Stromal cell of bone marrow (primary cell): ENCODE data around the gene C19orf81.
"Not testable (repeated sequence)": the region's sequence is repeated elsewhere in the genome, so short reads cannot be mapped to it uniquely, and the experiment has no call there.

Source experiments
- DNase-seq: peaks from one replicate; pipeline ENCODE4 v3.0.0-alpha.2; 2012; ENCODE audit warnings: low read depth

C19orf81 gene

GRCh38 chr19:50649433-50650391 lies at the start of gene C19orf81:
TSS of gene C19orf81 (plus strand) at chr19:50649445. CDS start at chr19:50649445, 0 bp downstream.
- DNase-seq, result no peak

GRCh38 chr19:50601407-50602088 lies 47.7 kb upstream of the C19orf81 start:
- DNase-seq, result no peak

GRCh38 chr19:50602089-50602422 lies 47.2 kb upstream of the C19orf81 start:
- DNase-seq, result no peak

GRCh38 chr19:50602496-50602895 lies 46.7 kb upstream of the C19orf81 start:
- DNase-seq, result no peak

GRCh38 chr19:50602935-50603334 lies 46.3 kb upstream of the C19orf81 start:
- DNase-seq, result no peak

GRCh38 chr19:50604264-50605073 lies 44.8 kb upstream of the C19orf81 start:
- DNase-seq, result not testable (repeated sequence)

DNA sequence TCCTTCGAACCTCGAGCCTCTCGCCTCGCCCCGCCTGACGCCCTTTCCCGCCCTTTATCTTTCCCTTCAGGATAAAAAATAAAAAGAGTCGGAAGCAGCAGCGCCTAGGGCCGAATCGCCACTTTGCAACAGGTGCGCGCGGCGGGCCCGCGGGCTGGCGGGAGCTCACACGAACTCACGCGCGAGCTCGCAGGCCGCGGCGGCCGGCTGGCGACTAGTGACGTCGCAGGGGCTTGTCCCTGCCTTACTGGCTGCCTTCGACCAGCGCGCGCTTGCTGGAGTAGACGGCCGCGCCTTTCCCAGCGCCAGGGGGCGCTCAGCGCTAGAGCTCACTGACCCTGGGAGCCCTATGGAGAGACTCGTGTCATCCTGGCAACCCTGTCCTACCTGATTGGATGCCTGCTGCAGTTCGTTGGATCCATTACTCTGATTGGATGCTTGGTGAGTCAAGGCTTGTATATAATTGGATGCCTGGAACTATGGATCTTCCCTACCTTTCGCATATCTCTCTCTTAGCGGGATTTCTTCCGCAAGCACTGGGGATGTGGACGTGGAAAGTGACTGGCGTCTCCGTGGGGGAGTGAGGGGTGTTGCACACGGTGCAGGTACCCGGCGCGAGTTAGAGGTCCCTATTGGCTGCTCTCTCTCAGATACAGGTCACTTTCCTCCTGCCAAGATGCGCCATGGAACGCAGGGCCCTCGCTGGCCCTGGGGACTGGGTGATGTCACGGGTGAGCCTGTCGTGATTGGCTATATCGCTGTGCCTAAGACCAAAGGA lies 43.0 kb upstream of the C19orf81 start:
- not testable (repeated sequence) for DNase-seq

- DNase-seq, result no peak
Measured at GRCh38 chr19:50607388-50607787, 41.9 kb upstream of the C19orf81 start.

DNA sequence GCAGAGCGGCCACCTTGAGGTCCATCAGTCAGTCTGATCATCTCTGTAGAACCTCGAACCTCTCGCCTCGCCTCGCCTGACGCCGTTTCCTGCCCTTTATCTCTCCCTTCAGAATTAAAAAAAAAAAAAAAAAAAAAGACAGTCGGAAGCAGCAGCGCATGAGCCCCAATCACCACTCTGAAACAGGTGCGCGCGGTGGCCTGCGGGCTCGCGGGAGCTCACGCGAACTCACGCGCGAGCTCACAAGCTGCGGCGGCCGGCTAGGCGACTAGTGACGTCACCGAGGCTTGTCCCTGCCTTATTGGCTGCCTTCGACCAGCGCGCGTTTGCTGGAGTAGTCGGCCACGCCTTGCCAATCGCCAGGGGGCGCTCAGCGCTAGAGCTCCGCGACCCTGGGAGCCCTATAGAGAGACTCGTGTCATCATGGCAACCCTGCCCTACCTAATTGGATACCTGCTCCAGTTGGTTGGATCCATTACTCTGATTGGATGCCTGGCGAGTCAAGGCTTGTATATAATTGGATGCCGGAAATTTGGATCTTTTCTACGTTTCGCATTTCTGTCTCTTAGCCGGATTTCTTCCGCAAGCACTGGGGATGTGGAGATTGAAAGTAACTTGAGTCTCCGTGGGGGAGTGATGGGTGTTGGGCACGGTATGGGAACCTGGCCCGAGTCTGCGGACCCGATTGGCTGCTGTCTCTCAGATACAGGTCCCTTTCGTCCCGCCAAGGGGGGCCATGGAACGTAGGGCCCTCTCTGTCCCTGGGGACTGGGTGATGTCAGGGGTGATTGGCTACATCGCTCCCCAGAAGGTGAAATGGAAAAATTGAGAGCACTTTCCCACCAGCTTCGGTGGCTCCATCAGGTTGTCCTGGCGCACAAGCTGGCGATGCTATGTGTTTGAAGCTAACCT lies 41.1 kb upstream of the C19orf81 start:
- DNase-seq, result peak; percentile 26

DNA sequence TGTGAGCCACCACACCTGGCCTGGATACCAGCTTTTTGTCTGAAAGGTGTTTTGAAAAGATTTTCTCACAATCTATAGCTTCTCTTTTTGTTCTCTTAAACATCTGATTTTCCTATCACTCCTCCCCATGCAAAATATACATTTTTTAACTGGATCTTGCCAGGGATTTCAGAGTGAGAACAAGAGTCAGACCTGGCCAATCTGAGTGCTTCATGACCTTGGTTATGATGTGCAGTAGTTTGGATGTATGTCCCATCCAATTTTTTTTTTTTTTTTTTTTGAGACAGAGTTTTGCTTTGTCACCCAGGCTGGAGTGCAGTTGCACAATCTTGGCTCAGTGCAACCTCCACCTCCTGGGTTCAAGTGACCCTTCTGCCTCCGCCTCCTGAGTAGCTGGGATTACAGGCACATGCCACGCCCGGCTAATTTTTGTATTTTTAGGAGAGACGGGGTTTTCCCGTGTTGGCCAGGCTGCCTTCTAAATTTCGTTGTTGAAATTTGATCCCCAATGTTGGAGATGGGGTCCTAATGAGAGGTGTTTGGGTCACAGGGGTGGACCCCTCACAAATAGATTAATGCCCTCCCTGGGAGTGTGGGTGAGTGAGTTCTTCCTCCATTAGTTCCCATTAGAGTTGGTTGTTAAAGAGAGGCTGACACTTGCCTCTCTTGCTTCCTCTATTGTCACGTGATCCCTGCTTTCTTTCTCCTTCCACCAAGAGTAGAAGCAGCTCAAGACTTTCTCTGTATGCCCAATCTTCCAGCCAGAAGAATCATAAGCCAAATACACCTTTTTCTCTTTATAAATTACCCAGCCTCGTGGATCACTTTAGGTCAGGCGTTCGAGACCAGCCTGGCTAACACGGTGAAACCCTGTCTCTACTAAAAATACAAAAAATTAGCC lies 36.5 kb upstream of the C19orf81 start:
- DNase-seq, result not testable (repeated sequence)

DNA sequence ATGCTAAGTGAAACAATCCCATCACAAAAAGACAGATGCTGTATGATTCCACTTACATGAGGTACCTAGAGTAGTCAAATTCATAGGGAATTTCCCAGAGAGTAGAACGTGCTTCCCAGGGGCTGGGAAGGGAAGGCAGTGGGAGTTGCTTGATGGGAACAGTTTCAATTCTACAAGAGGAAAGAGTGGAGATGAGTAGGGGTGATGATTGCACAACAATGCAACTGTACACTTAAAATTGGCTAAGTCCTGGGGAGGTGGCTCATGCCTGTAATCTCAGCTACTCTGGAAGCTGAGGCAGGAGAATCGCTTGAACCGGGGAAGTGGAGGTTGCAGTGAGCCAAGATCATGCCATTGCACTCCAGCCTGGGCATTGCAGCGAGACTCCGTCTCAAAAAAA lies 30.9 kb upstream of the C19orf81 start:
- DNase-seq, result not testable (repeated sequence)

DNA sequence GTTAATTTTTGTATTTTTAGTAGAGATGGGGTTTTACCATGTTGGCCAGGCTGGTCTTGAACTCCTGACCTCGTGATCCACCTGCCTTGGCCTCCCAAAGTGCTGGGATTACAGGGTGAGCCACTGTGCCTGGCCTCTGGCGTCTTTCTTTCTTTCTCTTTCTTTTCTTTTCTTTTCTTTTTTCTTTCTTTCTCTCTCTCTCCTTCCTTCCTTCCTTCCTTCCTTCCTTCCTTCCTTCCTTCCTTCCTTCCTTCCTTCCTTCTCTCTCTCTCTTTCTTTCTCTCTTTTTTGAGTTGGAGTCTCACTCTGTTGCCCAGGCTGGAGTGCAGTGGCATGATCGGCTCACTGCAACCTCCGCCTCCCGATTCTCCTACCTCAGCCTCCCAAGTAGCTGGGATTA lies 30.1 kb upstream of the C19orf81 start:
- not testable (repeated sequence) for DNase-seq

DNA sequence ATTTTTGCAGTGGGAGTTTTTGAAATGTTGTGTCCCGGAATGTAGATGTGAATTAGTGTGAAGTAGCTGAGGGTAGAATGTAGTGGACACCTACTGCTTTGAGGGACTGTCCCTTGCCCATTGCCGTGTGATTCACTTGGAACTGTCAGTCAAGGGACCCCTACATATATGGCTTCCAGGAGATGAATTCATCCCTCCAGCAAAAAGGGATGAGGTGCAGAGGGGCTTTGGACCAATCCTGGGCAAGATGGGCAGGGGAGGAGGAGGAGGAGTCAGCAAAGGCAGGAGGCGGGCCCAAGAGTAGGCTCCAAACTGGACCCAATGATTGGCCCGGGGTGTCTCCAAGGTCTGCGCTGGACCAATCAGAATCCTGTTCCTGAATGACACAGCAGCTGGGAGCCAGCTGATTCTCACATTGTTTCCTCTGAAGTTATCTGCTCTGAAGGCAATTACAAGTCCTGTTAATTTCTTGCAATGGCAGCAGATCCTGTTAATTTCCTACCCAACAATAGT lies 28.8 kb upstream of the C19orf81 start:
- not testable (repeated sequence) for DNase-seq

- no peak for DNase-seq
Measured at GRCh38 chr19:50624949-50625600, 24.2 kb upstream of the C19orf81 start.

DNA sequence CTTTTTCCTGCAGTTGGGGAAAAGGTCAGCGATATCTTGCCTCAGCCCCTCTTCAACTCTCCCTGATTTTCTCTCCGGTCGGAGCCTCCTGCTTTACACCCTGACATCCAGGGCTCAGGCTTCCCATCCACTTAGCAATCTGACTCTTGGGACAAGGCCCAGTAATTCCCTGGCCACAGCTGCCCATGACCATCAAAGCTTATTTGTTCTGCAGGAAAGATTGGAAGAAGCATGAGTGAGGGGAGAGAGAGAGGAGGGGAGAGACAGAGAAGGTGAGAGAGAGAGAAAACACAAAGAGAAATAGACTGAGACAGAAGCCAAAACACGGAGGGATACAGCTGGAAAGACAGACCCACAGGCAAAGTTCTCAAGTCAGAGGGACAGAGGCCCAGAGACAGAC lies 23.2 kb upstream of the C19orf81 start:
- no peak for DNase-seq

- no peak for DNase-seq
Measured at GRCh38 chr19:50626795-50627194, 22.4 kb upstream of the C19orf81 start.

GRCh38 chr19:50628146-50628545 lies 21.1 kb upstream of the C19orf81 start:
- DNase-seq, result no peak

- no peak for DNase-seq
Measured at GRCh38 chr19:50628551-50628950, 20.7 kb upstream of the C19orf81 start.

GRCh38 chr19:50629194-50629593 lies 20.1 kb upstream of the C19orf81 start:
- no peak for DNase-seq
